BE2C (cell line): ENCODE data around the gene ASTN1. TPM values are rescaled to one million over a fixed set of nuclear protein-coding genes. Genes with fewer than 3 reads are reported as not detected.

Experiments used
- DNase-seq: peaks from one replicate; pipeline ENCODE4 v3.0.0-alpha.2; 2020
- H3K27me3 ChIP-seq: fragments of 250-450 bp; sonication (Bioruptor Pico); 2 replicates; pipeline ENCODE4 v1.5.1; 2020; ENCODE audit warnings: mild to moderate bottlenecking
- H3K36me3 ChIP-seq: fragments of 250-450 bp; sonication (Bioruptor Pico); 2 replicates; pipeline ENCODE4 v1.5.1; 2020; ENCODE audit warnings: mild to moderate bottlenecking
- H3K4me1 ChIP-seq: fragments of 250-450 bp; sonication (Bioruptor Pico); 2 replicates; pipeline ENCODE4 v1.5.1; 2020
- H3K4me3 ChIP-seq: 2 replicates; pipeline ENCODE4 v1.5.1; 2011; ENCODE audit warnings: low read depth, low read length
- H3K9me3 ChIP-seq: fragments of 250-450 bp; sonication (Bioruptor Pico); 2 replicates; pipeline ENCODE4 v1.5.1; 2020
- CTCF ChIP-seq: IDR thresholded peaks from 2 replicates; pipeline ENCODE4 v1.5.1; 2012; ENCODE audit warnings: mild to moderate bottlenecking, low read depth, low read length
- polyA plus RNA-seq: library from polyadenylated mRNA; unstranded; fragments of >200 nt; gene quantifications from one replicate; pipeline ENCODE4 v1.2.1, GENCODE V29; 2012; ENCODE audit warnings: low read depth, missing spikeins; ENCODE audit not compliant: insufficient read length, insufficient read depth

ASTN1 gene
- 0.56 TPM for polyA plus RNA-seq

GRCh38 chr1:177164380-177165068 lies at the start of gene ASTN1:
Gene ASTN1, minus strand, starts transcription at chr1:177164712. Its CDS starts 36 bp downstream, at chr1:177164676.
- H3K9me3 ChIP-seq = no peaks in the 10 kb centered on the region
- no peak for TF ChIP-seq CTCF
- no peaks in the 10 kb centered on the region for H3K36me3 ChIP-seq
- no peak for DNase-seq
- peak within 1 kb of the TSS; percentile 18 for H3K4me3 ChIP-seq
- no peaks in the 10 kb centered on the region for H3K4me1 ChIP-seq
- peaks cover 6% of the 10 kb centered on the region for H3K27me3 ChIP-seq

- no peak for DNase-seq
- H3K4me3 ChIP-seq = no peak overlapping the region
- no peaks in the 10 kb centered on the region for H3K4me1 ChIP-seq
- H3K27me3 ChIP-seq = no peaks in the 10 kb centered on the region
- no peak for TF ChIP-seq CTCF
- no peaks in the 10 kb centered on the region for H3K36me3 ChIP-seq
- H3K9me3 ChIP-seq = no peaks in the 10 kb centered on the region; the same call in 1 of the 2 replicates
Observed at GRCh38 chr1:177211231-177211630, 46.7 kb upstream of the ASTN1 start.

GRCh38 chr1:177210071-177210470 lies 45.6 kb upstream of the ASTN1 start:
- TF ChIP-seq CTCF = no peak
- no peak for DNase-seq
- Histone ChIP-seq H3K27me3 (no peaks in the 10 kb centered on the region), H3K4me3 (no peak overlapping the region), H3K36me3 (no peaks in the 10 kb centered on the region), H3K4me1 (no peaks in the 10 kb centered on the region), H3K9me3 (no peaks in the 10 kb centered on the region; the same call in 1 of the 2 replicates)

- no peak for DNase-seq
Observed at GRCh38 chr1:177209357-177209756, 44.8 kb upstream of the ASTN1 start.

GRCh38 chr1:177208920-177209319 lies 44.4 kb upstream of the ASTN1 start:
- DNase-seq = no peak
- TF ChIP-seq CTCF = no peak

More at GRCh38 chr1:177209357-177209756, 44.8 kb upstream of the ASTN1 start:
- Histone ChIP-seq H3K4me1 (no peaks in the 10 kb centered on the region), H3K27me3 (no peaks in the 10 kb centered on the region), H3K4me3 (no peak overlapping the region), H3K9me3 (no peaks in the 10 kb centered on the region; the same call in 1 of the 2 replicates), H3K36me3 (no peaks in the 10 kb centered on the region)
- no peak for TF ChIP-seq CTCF

GRCh38 chr1:177206831-177207355 lies 42.4 kb upstream of the ASTN1 start:
- Histone ChIP-seq H3K9me3 (no peaks in the 10 kb centered on the region; the same call in 1 of the 2 replicates), H3K4me3 (no peak overlapping the region), H3K36me3 (no peaks in the 10 kb centered on the region), H3K27me3 (no peaks in the 10 kb centered on the region), H3K4me1 (no peaks in the 10 kb centered on the region)
- no peak for DNase-seq
- TF ChIP-seq CTCF = no peak

More at GRCh38 chr1:177208920-177209319, 44.4 kb upstream of the ASTN1 start:
- Histone ChIP-seq H3K4me1 (no peaks in the 10 kb centered on the region), H3K9me3 (no peaks in the 10 kb centered on the region; the same call in 1 of the 2 replicates), H3K36me3 (no peaks in the 10 kb centered on the region), H3K4me3 (no peak overlapping the region), H3K27me3 (no peaks in the 10 kb centered on the region)
